Measurements from ENCODE around the gene DPF1. TPM values are rescaled to one million over a fixed set of nuclear protein-coding genes. Genes with fewer than 3 reads are reported as not detected.

Gene DPF1
- total and polyA plus RNA-seq, 10 of the 15 experiments (the other 5 are each of a cell fraction or from before 2014, with no cell fraction given) = 0.11 to 4.3 (median 2.4) TPM

DNA sequence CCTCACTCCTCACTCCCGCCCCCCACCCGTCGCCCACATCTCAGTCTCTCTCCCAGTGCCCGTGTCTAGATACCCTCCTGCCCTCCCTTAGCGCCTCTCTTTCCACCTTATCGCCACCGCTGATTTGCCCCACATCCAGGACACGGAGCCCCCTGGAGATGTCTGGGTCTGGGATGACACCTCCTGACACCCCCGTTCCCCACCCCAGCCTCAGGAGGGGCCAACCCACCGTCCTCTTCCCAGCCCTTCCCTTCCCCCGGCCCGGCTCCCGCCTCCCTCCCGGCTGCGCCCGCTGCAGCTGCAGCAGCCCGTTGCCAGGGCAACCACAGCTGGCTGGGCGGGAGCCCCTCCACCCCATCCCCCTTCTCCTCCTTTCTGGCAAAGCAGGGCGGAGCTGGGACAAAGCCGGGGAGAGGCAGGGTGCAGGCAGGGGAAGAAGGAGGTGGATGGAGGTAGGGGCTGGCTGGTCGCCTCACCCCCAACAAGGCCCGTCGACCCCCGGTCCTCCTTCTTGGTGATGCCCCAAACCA, 13.5 kb downstream of the DPF1 start:
- intact Hi-C loops (cut with micrococcal nuclease; ENCODE audit: unreplicated experiment) (no loop called here), in situ Hi-C loops (cut with MboI) (no loop called here)
- POLR2A ChIA-PET = no interaction called here
- no peak overlapping the region for H3K27ac ChIP-seq (ENCODE audit: control insufficient read depth, insufficient read depth)
- no peaks in the 10 kb centered on the region for H3K79me2 ChIP-seq (ENCODE audit: control insufficient read depth, insufficient read depth, low read length)
- H3K27me3 ChIP-seq (replicated peaks in 1 of 2; ENCODE audit: control insufficient read depth in 2 of 2, insufficient read depth in 2 of 2, low read length in 1 of 2) = no peaks in the 10 kb centered on the region
- SMC1A ChIA-PET (ENCODE audit: uncharacterized antibody, unreplicated experiment) = no interaction called here
- DNase-seq (ENCODE audit: low read depth, low spot score) (no peak), FAIRE-seq (no peak), ATAC-seq (no peak)
- H3K4me1 ChIP-seq (ENCODE audit: control insufficient read depth, insufficient read depth, low read length) = peaks cover 24% of the 10 kb centered on the region
- no peak for TF ChIP-seq NFIC (IDR thresholded peaks at IDR 0.05; ENCODE audit: low read depth, low read length)
- no peak for TF ChIP-seq RBBP5 (conservative IDR thresholded peaks at IDR 0.05)
- no peak for TF ChIP-seq NRF1 (conservative IDR thresholded peaks at IDR 0.05; ENCODE audit: low read depth, low read length)
- TF ChIP-seq EED (IDR thresholded peaks at IDR 0.05; ENCODE audit: low read depth) = no peak
- TF ChIP-seq POLR2A (IDR thresholded peaks at IDR 0.05; ENCODE audit: low read depth, low read length) = peak; percentile 34; the same call in 1 of the 2 replicates
- TF ChIP-seq HDAC2 (IDR thresholded peaks at IDR 0.05) = no peak
- no peak overlapping the region for H3K4me3 ChIP-seq
- RAD21 ChIA-PET (ENCODE audit: unreplicated experiment) = no interaction called here
- no peak overlapping the region for H2AFZ ChIP-seq (ENCODE audit: control insufficient read depth, low read depth, low read length)
- WGBS (ENCODE audit: insufficient coverage, insufficient replicate concordance, low lambda C conversion rate, missing lambda C conversion rate) = 18% methylated on average over 14 of the region's 24 CpGs
- no peaks in the 10 kb centered on the region for H3K9me3 ChIP-seq (replicated peaks; ENCODE audit: control insufficient read depth, insufficient read depth, low read length)
- peaks cover 0 to 3% of the 10 kb centered on the region in 2 experiments; a peak in 3 of 4 replicates for H3K36me3 ChIP-seq (ENCODE audit: control insufficient read depth in 2 of 2, insufficient read depth in 2 of 2, low read length in 1 of 2)
- no peaks in the 10 kb centered on the region for H4K20me1 ChIP-seq (ENCODE audit: control insufficient read depth, insufficient read depth)
- no TSS peak for BruUV-seq (replicated peaks)
- CTCF ChIA-PET = no interaction called here
- peak overlapping the region; percentile 3; the same call in 1 of the 2 replicates for H3K4me2 ChIP-seq (ENCODE audit: control insufficient read depth, insufficient read depth)
- no peak overlapping the region for H3K9ac ChIP-seq (ENCODE audit: control insufficient read depth, insufficient read depth, low read length)

DNA sequence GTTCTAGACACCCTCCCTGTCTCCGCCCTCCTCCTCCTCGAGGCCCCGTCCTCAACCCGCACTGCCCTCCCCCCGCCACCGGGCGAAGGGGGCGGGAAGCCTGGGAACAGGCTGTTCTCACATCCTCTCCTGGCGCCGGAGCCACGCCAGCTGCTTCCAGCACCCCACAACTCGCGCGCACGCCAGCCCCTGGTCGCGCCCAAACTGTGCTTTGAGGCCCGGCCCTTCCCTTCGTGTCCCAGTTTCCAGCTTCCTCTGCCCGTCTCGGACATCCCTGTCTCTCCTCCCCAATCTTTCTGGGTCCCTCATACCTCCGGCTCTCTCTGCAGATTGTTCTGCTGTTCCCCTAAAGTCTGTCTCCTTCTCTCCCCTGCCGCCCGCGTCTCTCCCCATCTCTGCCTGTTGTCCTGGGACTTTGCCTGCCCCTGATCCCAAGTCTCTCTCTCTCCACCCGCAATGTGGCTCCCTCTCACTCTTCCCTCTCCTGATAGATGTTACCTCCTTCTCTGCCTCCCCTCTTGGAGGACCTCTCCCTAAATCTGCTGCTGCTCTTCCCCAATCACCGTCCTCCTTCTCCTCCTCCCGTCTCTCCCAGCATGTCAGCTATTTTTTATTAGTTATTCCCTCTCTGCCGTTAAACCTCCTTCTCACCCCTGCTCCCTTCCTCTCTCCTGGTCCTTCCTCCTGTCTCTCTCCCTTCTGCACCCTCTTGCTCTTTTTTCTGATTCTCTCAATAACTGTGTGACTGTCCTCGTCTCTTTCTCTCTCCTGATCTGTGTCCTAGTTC, 14.2 kb downstream of the DPF1 start:
- BruUV-seq (replicated peaks) = no TSS peak
- SMC1A ChIA-PET (ENCODE audit: uncharacterized antibody, unreplicated experiment) = no interaction called here
- DNase-seq (ENCODE audit: low read depth, low spot score) (no peak), FAIRE-seq (no peak), ATAC-seq (no peak)
- WGBS (ENCODE audit: insufficient coverage, insufficient replicate concordance, low lambda C conversion rate, missing lambda C conversion rate) = 37% methylated on average over 28 of the region's 30 CpGs
- in situ Hi-C loops (cut with MboI) (no loop called here), intact Hi-C loops (cut with micrococcal nuclease; ENCODE audit: unreplicated experiment) (no loop called here)
- POLR2A ChIA-PET = no interaction called here
- H3K36me3 ChIP-seq (ENCODE audit: control insufficient read depth in 2 of 2, insufficient read depth in 2 of 2, low read length in 1 of 2) = peaks cover 0 to 3% of the 10 kb centered on the region in 2 experiments; a peak in 3 of 4 replicates
- H3K4me2 ChIP-seq (ENCODE audit: control insufficient read depth, insufficient read depth) = no peak overlapping the region; the same call in 1 of the 2 replicates
- CTCF ChIA-PET = interaction anchor here (1.0 kb wide), 1 partner anchor 126 kb away, joined by 3 read pairs; the partner anchor contains the start of gene CATSPERG
- RAD21 ChIA-PET (ENCODE audit: unreplicated experiment) = no interaction called here
- no peaks in the 10 kb centered on the region for H3K27me3 ChIP-seq (replicated peaks in 1 of 2; ENCODE audit: control insufficient read depth in 2 of 2, insufficient read depth in 2 of 2, low read length in 1 of 2)
- no peak overlapping the region for H3K9ac ChIP-seq (ENCODE audit: control insufficient read depth, insufficient read depth, low read length)
- H2AFZ ChIP-seq (ENCODE audit: control insufficient read depth, low read depth, low read length) = no peak overlapping the region
- peaks cover 24% of the 10 kb centered on the region for H3K4me1 ChIP-seq (ENCODE audit: control insufficient read depth, insufficient read depth, low read length)
- H3K9me3 ChIP-seq (replicated peaks; ENCODE audit: control insufficient read depth, insufficient read depth, low read length) = no peaks in the 10 kb centered on the region
- H3K27ac ChIP-seq (ENCODE audit: control insufficient read depth, insufficient read depth) = no peak overlapping the region
- no peak overlapping the region for H3K4me3 ChIP-seq
- no peaks in the 10 kb centered on the region for H3K79me2 ChIP-seq (ENCODE audit: control insufficient read depth, insufficient read depth, low read length)
- no peaks in the 10 kb centered on the region for H4K20me1 ChIP-seq (ENCODE audit: control insufficient read depth, insufficient read depth)
- TF ChIP-seq TARDBP (IDR thresholded peaks at IDR 0.05; ENCODE audit: borderline replicate concordance) = no peak
- TF ChIP-seq CHD2 (IDR thresholded peaks at IDR 0.05; ENCODE audit: borderline replicate concordance, low read depth, low read length) = no peak
- no peak for TF ChIP-seq ZNF687 (IDR thresholded peaks at IDR 0.05)
- TF ChIP-seq ZNF384 (IDR thresholded peaks at IDR 0.05; ENCODE audit: borderline replicate concordance, low read depth, low read length) = no peak
- TF ChIP-seq EED (IDR thresholded peaks at IDR 0.05; ENCODE audit: low read depth) = 0 out of 2 replicates have a peak, but pooled peaks have one; percentile 25
- TF ChIP-seq NR2C1 (IDR thresholded peaks at IDR 0.05) = no peak
- TF ChIP-seq JUND (IDR thresholded peaks at IDR 0.05; ENCODE audit: low read depth, low read length) = no peak
- TF ChIP-seq EZH2 (IDR thresholded peaks at IDR 0.05; ENCODE audit: borderline replicate concordance, control insufficient read depth, low read depth, low read length) = no peak
